HFFc6 (cell line): ENCODE measurements around the gene DNAH17. TPM values are rescaled to one million over a fixed set of nuclear protein-coding genes. Genes with fewer than 3 reads are reported as not detected.

Source experiments
- DNase-seq: peaks from one replicate; pipeline ENCODE4 v3.0.0-alpha.2; 2018
- H3K27ac Mint-ChIP-seq: 2 replicates; pipeline ENCODE4 v1.8.0; 2020; ENCODE audit warnings: mild to moderate bottlenecking, mixed read lengths
- H3K27me3 Mint-ChIP-seq: 2 replicates; pipeline ENCODE4 v1.8.0; 2021; ENCODE audit warnings: mild to moderate bottlenecking, moderate library complexity, mixed read lengths; ENCODE audit not compliant: insufficient read depth
- H3K36me3 Mint-ChIP-seq: 2 replicates; pipeline ENCODE4 v1.8.0; 2021; ENCODE audit warnings: low read depth, mixed read lengths
- H3K4me1 Mint-ChIP-seq: 2 replicates; pipeline ENCODE4 v1.8.0; 2020; ENCODE audit warnings: low read depth, mixed read lengths
- H3K4me3 Mint-ChIP-seq: 2 replicates; pipeline ENCODE4 v1.8.0; 2020; ENCODE audit warnings: mild to moderate bottlenecking, moderate library complexity, mixed read lengths
- H3K9me3 Mint-ChIP-seq: 2 replicates; pipeline ENCODE4 v1.8.0; 2020; ENCODE audit warnings: mild to moderate bottlenecking, mixed read lengths
- total RNA-seq, 6 experiments: library from RNA; stranded (reverse); fragmentation: NEBNext Ultra II Directional; extraction: Animal tissue kit (Norgen Biotek cat#: 25700); gene quantifications; 2 replicates in 1 of 6; 3 replicates in 5 of 6; pipeline ENCODE4 v1.2.3, GENCODE V29; 2021
- TF ChIP-seq, protein P1 (sequence below): fragments of 200-600 bp; sonication (generic); IDR thresholded peaks from 2 replicates; pipeline ENCODE4 v1.5.0; 2021; ENCODE audit warnings: antibody characterized with exemption, mild to moderate bottlenecking

Gene DNAH17
- total RNA-seq, 6 experiments from 2014 or later = not detected

DNA sequence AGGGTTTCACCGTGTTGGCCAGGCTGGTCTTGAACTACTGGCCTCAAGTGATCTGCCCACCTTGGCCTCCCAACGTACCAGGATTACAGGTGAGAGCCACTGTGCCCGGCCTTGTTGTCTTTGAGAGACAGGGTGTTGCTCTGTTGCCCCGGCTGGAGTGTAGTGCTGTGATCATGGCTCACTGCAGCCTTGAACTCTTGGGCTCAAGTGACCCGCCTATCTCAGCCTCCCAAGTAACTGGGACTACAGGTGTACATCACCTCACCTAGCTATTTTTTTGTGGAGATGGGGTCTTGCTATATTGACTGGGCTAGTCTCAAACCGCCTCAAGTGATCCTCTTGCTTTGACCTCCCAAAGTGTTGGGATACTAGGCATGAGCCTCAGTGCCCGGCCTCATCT, 130.4 kb downstream of the DNAH17 start:
- Mint-ChIP-seq H3K27ac (no peak overlapping the region), H3K27me3 (peaks cover 16% of the 10 kb centered on the region), H3K4me1 (no peaks in the 10 kb centered on the region), H3K36me3 (no peaks in the 10 kb centered on the region), H3K9me3 (no peaks in the 10 kb centered on the region), H3K4me3 (no peak overlapping the region)
- TF ChIP-seq, protein P1, sequence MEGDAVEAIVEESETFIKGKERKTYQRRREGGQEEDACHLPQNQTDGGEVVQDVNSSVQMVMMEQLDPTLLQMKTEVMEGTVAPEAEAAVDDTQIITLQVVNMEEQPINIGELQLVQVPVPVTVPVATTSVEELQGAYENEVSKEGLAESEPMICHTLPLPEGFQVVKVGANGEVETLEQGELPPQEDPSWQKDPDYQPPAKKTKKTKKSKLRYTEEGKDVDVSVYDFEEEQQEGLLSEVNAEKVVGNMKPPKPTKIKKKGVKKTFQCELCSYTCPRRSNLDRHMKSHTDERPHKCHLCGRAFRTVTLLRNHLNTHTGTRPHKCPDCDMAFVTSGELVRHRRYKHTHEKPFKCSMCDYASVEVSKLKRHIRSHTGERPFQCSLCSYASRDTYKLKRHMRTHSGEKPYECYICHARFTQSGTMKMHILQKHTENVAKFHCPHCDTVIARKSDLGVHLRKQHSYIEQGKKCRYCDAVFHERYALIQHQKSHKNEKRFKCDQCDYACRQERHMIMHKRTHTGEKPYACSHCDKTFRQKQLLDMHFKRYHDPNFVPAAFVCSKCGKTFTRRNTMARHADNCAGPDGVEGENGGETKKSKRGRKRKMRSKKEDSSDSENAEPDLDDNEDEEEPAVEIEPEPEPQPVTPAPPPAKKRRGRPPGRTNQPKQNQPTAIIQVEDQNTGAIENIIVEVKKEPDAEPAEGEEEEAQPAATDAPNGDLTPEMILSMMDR = no peak
- no peak for DNase-seq

DNA sequence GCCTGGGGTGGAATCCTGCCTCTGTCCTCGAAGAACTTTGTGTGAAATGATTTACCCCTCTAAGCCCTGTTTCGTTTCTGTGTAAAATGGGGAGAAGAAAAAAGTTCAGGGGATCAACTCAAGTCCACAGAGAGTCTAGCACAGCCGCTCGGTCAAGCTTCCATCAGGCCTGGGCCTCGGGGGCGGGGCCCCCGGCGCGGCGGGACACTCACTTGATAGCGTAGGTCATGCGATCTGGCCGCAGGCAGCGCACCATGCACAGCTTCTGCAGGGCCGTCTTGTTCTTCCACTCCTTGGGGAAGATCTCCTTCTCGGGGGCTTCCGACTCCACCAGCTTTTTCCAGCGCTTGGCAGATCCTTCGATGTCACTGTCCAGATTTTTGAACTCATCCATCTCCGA, 132.8 kb downstream of the DNAH17 start:
- TF ChIP-seq, protein P1 = no peak
- Mint-ChIP-seq H3K9me3 (no peaks in the 10 kb centered on the region), H3K36me3 (no peaks in the 10 kb centered on the region), H3K27ac (no peak overlapping the region), H3K27me3 (peaks cover 13% of the 10 kb centered on the region), H3K4me1 (no peaks in the 10 kb centered on the region), H3K4me3 (no peak overlapping the region)
- no peak for DNase-seq

DNA sequence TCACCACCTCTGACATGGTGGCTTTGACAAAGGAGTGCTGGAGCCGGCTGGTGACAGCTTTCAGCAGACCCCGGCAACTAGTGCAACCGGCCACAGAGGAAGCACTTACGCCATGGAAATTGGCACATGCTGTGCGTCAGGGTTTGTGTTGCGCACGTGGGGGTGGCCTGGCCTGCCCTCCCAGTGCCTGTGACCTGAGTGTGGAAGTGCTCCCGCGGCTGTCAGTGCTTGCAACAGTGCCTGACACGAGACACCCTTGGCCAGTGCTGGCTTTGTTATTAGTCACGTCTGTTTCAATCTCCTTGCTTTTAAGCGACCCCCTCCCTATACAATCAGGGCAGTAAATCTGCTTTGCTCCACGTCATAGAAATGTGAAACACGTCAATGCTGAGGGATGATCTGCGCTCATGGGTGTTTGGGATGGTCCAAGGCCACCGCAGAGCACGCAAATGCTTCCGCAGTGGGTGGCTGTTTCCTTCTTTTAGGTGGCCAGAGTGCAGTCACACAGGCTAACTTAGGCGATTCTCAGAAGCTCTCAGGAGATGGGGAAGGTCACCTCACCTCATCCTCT, 134.5 kb downstream of the DNAH17 start:
- no peaks in the 10 kb centered on the region for H3K4me1 Mint-ChIP-seq
- peaks cover 5% of the 10 kb centered on the region; the same call in 1 of the 2 replicates for H3K9me3 Mint-ChIP-seq
- TF ChIP-seq, protein P1 = no peak
- no peak for DNase-seq
- H3K36me3 Mint-ChIP-seq = no peaks in the 10 kb centered on the region
- no peak overlapping the region for H3K4me3 Mint-ChIP-seq
- no peak overlapping the region for H3K27ac Mint-ChIP-seq
- H3K27me3 Mint-ChIP-seq = peaks cover 20% of the 10 kb centered on the region

DNA sequence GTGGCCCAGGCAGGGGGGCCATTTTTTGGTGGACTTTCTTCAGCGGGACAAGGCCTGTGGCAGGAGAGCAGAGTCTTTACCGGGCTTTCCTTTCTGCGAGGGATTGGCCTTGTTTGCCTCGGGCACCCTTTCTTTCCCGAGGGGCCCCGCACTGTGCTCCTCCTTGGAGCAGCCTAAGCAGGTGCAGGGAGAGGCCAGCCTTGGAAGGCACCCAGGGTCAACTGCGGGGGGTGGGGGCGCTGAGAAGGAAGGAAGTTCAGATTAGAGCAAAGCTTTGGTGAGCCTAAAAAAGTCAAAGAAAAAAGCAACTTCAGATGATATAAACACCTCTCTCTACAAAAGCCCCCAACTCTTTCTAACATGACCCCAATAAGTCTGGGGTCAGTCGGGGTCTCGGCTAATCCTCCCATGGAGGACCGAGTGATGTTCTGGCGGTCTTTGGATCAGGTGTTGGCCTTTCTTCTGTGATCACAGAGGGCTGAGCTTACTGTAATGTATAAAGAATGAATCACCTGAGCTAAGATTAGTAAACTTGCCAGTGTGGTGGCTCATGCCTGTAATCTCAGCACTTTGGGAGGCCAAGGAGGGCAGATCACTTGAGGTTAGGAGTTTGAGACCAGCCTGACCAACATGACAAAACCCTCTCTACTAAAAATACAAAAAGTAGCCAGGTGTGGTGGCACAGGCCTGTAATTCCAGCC, 135.8 kb downstream of the DNAH17 start:
- Mint-ChIP-seq H3K4me3 (no peak overlapping the region), H3K27ac (no peak overlapping the region), H3K9me3 (peaks cover 5% of the 10 kb centered on the region; the same call in 1 of the 2 replicates), H3K36me3 (no peaks in the 10 kb centered on the region), H3K4me1 (no peaks in the 10 kb centered on the region), H3K27me3 (peaks cover 25% of the 10 kb centered on the region)
- no peak for DNase-seq
- TF ChIP-seq, protein P1 = no peak

DNA sequence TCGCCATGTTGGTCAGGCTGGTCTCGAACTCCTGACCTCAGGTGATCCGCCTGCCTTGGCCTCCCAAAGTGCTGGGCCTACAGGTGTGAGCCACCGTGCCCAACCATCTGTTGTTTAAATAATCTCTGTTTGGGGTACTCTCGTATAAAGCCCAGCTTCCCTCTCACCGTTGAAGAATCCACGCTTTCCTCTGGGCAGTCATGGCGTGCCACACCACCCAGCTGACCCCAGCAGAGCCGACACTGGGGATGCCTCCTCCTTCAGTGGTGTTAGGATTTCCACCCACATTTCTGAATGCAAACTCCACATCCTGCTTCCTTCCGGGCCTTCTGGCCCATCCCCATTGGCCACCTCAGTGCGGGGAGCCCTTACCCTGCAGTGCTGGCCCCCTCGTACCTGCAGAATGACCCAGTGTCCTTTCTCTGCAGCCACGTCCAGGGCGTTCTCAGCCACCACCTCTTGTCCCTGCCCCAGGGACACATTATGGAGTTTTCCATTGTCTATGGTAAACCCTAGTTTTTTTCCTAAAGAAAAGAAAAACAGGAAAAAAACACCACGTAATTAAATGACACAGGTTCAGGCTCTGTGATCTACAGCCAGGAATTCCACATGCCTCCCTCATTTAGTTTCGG, 138.4 kb downstream of the DNAH17 start:
- TF ChIP-seq, protein P1 = no peak
- H3K27me3 Mint-ChIP-seq = peaks cover 29% of the 10 kb centered on the region
- no peak for DNase-seq
- H3K9me3 Mint-ChIP-seq = peaks cover 5% of the 10 kb centered on the region; the same call in 1 of the 2 replicates
- no peaks in the 10 kb centered on the region; the same call in 1 of the 2 replicates for H3K4me1 Mint-ChIP-seq
- no peak overlapping the region for H3K4me3 Mint-ChIP-seq
- no peaks in the 10 kb centered on the region for H3K36me3 Mint-ChIP-seq
- no peak overlapping the region for H3K27ac Mint-ChIP-seq
